HFFc6 (cell line): ENCODE measurements around the gene STAT4. TPM values are rescaled to one million over a fixed set of nuclear protein-coding genes. Genes with fewer than 3 reads are reported as not detected.

Experiments
- DNase-seq: peaks from one replicate; pipeline ENCODE4 v3.0.0-alpha.2; 2018
- H3K27ac Mint-ChIP-seq: 2 replicates; pipeline ENCODE4 v1.8.0; 2020; ENCODE audit warnings: mild to moderate bottlenecking, mixed read lengths
- H3K27me3 Mint-ChIP-seq: 2 replicates; pipeline ENCODE4 v1.8.0; 2021; ENCODE audit warnings: mild to moderate bottlenecking, moderate library complexity, mixed read lengths; ENCODE audit not compliant: insufficient read depth
- H3K36me3 Mint-ChIP-seq: 2 replicates; pipeline ENCODE4 v1.8.0; 2021; ENCODE audit warnings: low read depth, mixed read lengths
- H3K4me1 Mint-ChIP-seq: 2 replicates; pipeline ENCODE4 v1.8.0; 2020; ENCODE audit warnings: low read depth, mixed read lengths
- H3K4me3 Mint-ChIP-seq: 2 replicates; pipeline ENCODE4 v1.8.0; 2020; ENCODE audit warnings: mild to moderate bottlenecking, moderate library complexity, mixed read lengths
- H3K9me3 Mint-ChIP-seq: 2 replicates; pipeline ENCODE4 v1.8.0; 2020; ENCODE audit warnings: mild to moderate bottlenecking, mixed read lengths
- total RNA-seq, 6 experiments: library from RNA; stranded (reverse); fragmentation: NEBNext Ultra II Directional; extraction: Animal tissue kit (Norgen Biotek cat#: 25700); gene quantifications; 2 replicates in 1 of 6; 3 replicates in 5 of 6; pipeline ENCODE4 v1.2.3, GENCODE V29; 2021
- TF ChIP-seq, protein P1 (sequence below): fragments of 200-600 bp; sonication (generic); IDR thresholded peaks from 2 replicates; pipeline ENCODE4 v1.5.0; 2021; ENCODE audit warnings: antibody characterized with exemption, mild to moderate bottlenecking

The STAT4 gene
- total RNA-seq, 6 experiments from 2014 or later, result 0.31 to 1.1 (median 0.47) TPM

DNA sequence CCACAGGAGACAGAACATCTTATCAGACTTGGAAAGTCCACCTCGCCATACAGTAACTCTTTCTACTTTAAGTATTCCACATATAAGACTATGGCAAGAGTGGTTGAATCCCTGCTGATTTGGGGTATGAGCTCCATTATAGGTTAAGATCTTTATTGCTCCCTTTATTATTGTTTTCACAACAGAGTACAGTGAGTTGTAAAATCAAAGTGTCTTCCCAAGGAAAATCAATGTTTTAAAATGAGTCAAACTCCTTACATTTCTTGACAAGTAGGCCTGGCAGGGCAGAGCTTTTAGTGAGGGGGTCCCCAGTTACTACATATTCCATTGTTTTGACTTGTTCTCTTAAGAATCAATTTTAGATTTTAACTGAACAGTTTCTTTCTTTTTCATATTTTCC, 87.2 kb downstream of the STAT4 start:
- Mint-ChIP-seq H3K27me3 (peaks cover 5% of the 10 kb centered on the region; the same call in 1 of the 2 replicates), H3K36me3 (no peaks in the 10 kb centered on the region), H3K4me3 (no peak overlapping the region), H3K9me3 (no peaks in the 10 kb centered on the region), H3K27ac (no peak overlapping the region), H3K4me1 (peaks cover 6% of the 10 kb centered on the region; the same call in 1 of the 2 replicates)
- DNase-seq, result no peak
- TF ChIP-seq, protein P1, sequence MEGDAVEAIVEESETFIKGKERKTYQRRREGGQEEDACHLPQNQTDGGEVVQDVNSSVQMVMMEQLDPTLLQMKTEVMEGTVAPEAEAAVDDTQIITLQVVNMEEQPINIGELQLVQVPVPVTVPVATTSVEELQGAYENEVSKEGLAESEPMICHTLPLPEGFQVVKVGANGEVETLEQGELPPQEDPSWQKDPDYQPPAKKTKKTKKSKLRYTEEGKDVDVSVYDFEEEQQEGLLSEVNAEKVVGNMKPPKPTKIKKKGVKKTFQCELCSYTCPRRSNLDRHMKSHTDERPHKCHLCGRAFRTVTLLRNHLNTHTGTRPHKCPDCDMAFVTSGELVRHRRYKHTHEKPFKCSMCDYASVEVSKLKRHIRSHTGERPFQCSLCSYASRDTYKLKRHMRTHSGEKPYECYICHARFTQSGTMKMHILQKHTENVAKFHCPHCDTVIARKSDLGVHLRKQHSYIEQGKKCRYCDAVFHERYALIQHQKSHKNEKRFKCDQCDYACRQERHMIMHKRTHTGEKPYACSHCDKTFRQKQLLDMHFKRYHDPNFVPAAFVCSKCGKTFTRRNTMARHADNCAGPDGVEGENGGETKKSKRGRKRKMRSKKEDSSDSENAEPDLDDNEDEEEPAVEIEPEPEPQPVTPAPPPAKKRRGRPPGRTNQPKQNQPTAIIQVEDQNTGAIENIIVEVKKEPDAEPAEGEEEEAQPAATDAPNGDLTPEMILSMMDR, result no peak

DNA sequence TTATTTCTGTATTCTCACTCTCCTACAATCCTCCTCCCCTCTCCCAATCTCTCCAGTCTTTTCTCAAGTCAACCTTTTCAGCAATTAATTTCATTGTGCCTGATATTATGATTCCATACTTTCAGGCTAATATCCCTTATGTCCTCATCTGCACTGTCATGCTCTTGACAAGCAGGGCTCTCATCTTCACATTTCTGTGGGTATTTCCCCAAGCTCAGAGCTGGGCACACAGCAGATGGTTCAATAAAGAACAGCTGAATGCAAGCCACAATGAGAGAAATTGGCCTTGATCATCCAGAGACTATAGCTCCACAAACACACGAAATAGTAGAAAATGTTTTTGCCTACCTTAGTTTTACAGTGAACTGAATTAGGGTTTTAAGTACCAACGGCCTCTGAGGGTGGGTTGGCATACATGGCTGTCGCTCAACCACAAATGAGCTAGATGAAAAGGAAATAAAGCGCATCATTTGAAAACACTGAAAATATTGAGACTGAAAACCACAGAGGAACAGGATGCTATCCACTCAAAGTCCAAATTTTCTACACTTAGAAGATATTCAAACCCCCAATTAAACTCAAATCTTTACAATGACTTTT, 89.3 kb downstream of the STAT4 start:
- Mint-ChIP-seq H3K4me3 (no peak overlapping the region), H3K36me3 (no peaks in the 10 kb centered on the region), H3K27ac (no peak overlapping the region), H3K4me1 (peaks cover 6% of the 10 kb centered on the region; the same call in 1 of the 2 replicates), H3K9me3 (no peaks in the 10 kb centered on the region), H3K27me3 (peaks cover 4% of the 10 kb centered on the region; the same call in 1 of the 2 replicates)
- no peak for DNase-seq
- TF ChIP-seq, protein P1, result no peak

DNA sequence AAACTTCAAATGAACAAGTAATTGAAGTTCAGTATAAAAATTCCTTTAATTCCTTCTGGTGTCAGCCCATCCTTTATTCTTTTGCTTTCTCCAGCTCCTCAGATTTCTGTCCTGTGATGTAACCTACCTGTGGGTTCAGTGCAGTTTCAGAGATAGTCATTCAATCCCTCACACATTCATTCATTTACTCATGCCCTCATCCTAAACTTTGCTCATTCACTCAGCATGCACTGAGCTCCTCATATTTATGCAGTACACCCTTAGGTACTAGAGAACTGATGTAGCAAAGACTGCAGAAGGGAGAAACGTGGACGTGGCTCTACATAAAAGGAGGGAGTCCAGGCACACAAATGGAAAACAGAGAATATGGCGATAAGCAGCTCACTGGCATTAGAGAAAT, 91.5 kb downstream of the STAT4 start:
- Mint-ChIP-seq H3K9me3 (no peaks in the 10 kb centered on the region), H3K27ac (no peak overlapping the region), H3K36me3 (no peaks in the 10 kb centered on the region), H3K4me3 (no peak overlapping the region), H3K27me3 (no peaks in the 10 kb centered on the region; the same call in 1 of the 2 replicates), H3K4me1 (peaks cover 6% of the 10 kb centered on the region; the same call in 1 of the 2 replicates)
- TF ChIP-seq, protein P1, result no peak
- DNase-seq, result no peak

DNA sequence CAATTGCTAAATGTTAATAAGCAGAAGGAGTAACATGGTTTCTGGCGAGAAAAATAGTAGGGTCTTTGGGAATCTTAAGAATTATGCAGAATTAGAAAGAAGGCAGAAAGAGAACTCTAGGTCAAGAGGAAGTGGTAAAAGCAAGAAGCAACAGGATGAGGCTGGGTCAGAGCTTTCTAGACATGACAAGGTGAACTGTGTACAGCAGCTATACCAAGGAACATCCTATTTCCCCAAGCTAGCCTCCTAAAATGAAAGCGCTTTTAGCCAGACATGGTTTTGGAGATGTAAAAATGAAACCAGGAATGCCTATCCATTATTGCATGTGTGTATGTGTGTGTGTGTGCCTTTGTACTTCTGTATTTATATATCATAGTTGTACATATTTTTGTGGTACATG, 94.6 kb downstream of the STAT4 start:
- DNase-seq, result no peak
- Mint-ChIP-seq H3K36me3 (no peaks in the 10 kb centered on the region), H3K4me1 (peaks cover 6% of the 10 kb centered on the region; the same call in 1 of the 2 replicates), H3K27me3 (no peaks in the 10 kb centered on the region; the same call in 1 of the 2 replicates), H3K4me3 (no peak overlapping the region), H3K27ac (no peak overlapping the region), H3K9me3 (no peaks in the 10 kb centered on the region)
- TF ChIP-seq, protein P1, result no peak

DNA sequence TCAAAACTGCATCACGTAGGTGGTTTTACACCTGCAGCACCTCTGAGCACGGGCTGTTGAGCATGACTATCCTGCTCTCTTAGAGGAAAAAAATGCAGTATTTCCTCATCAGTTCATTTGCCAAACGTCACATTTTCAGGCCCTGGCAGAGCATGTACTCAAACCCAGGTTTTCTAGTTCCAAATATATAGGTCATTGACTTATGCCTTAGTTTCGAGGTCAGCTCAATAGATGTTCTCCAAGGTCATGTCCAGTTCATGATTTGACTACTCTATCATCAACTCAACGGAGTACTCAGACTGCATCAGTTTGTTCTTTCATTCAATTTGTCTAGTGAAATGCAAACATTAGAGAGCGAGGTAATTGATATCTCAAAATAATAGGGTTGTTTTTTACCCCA, 97.5 kb downstream of the STAT4 start:
- H3K27me3 Mint-ChIP-seq, result no peaks in the 10 kb centered on the region
- TF ChIP-seq, protein P1, result no peak
- no peak for DNase-seq
- no peaks in the 10 kb centered on the region for H3K9me3 Mint-ChIP-seq
- H3K4me3 Mint-ChIP-seq, result no peak overlapping the region
- H3K4me1 Mint-ChIP-seq, result peaks cover 2% of the 10 kb centered on the region
- H3K27ac Mint-ChIP-seq, result no peak overlapping the region
- H3K36me3 Mint-ChIP-seq, result no peaks in the 10 kb centered on the region
